Thyroid gland (tissue), 4 donors: ENCODE measurements around the gene MYO5C. TPM values are rescaled to one million over a fixed set of nuclear protein-coding genes. Genes with fewer than 3 reads are reported as not detected.

ENCODE experiments used
- DNase-seq, 2 donors: peaks; one replicate each; pipeline ENCODE4 v3.0.0-alpha.2; 2019
- H3K27ac ChIP-seq, 3 donors: fragments of 200-600 bp; sonication (generic); 1 replicate in 2 of 3; 2 replicates in 1 of 3; pipeline ENCODE4 v1.5.1; 2016 to 2019; ENCODE audit warnings: mild to moderate bottlenecking in 1 of 3, moderate library complexity in 1 of 3
- H3K27me3 ChIP-seq: fragments of 200-600 bp; sonication (generic); one replicate; pipeline ENCODE4 v1.5.1; 2019
- H3K36me3 ChIP-seq, 2 donors: fragments of 200-600 bp; sonication (generic); one replicate each; pipeline ENCODE4 v1.5.1; 2016 to 2019
- H3K4me1 ChIP-seq, 2 donors: fragments of 200-600 bp; sonication (generic); one replicate each; pipeline ENCODE4 v1.5.1; 2017 to 2019
- H3K4me3 ChIP-seq, 3 donors: fragments of 200-600 bp; sonication (generic); replicated peaks in 1 of 3; 1 replicate in 2 of 3; 2 replicates in 1 of 3; pipeline ENCODE4 v1.5.1; 2016; ENCODE audit warnings: mild to moderate bottlenecking in 1 of 3
- H3K9me3 ChIP-seq: fragments of 200-600 bp; sonication (generic); one replicate; pipeline ENCODE4 v1.5.1; 2017
- CTCF ChIP-seq, 6 experiments: fragments of 200-600 bp in 3 of 6; fragments of 450-650 bp in 3 of 6; sonication (generic) in 3 of 6; IDR thresholded peaks; one replicate each; pipeline ENCODE4 v1.5.1; 2016 to 2019; ENCODE audit warnings: antibody characterized with exemption in 6 of 6, mild to moderate bottlenecking in 2 of 6, inconsistent platforms in 1 of 6, moderate library complexity in 1 of 6
- POLR2A ChIP-seq, 2 donors: fragments of 450-650 bp; IDR thresholded peaks; one replicate each; pipeline ENCODE4 v1.6.1; 2017; ENCODE audit warnings: antibody characterized with exemption in 2 of 2, mild to moderate bottlenecking in 2 of 2, moderate library complexity in 1 of 2
- WGBS, 2 donors: methylation state at CpG; one replicate each; pipeline ENCODE4 v1.1.5; 2017; 5-methylcytosine and 5-hydroxymethylcytosine counted together
- intact Hi-C: fragments of 100-400 bp; cut with DNase I; formaldehyde crosslinking; loops from one replicate; pipeline ENCODE4 v1.15.1; 2023
- total RNA-seq, 4 donors: library from RNA; depleted of rRNA; stranded (reverse); fragments of >200 nt; gene quantifications; one replicate each; pipeline ENCODE4 v1.2.3, GENCODE V29; 2016

Gene MYO5C
- total RNA-seq, 4 donors from 2014 or later = 84.0 to 130 (median 101) TPM

GRCh38 chr15:52256930-52257733 lies 38.5 kb downstream of the MYO5C start:
- TF ChIP-seq POLR2A (IDR thresholded peaks at IDR 0.05) (no peak), CTCF (IDR thresholded peaks at IDR 0.05) (no peak)
- Histone ChIP-seq H3K27me3 (no peaks in the 10 kb centered on the region), H3K36me3 (peaks cover 0 to 8% of the 10 kb centered on the region in 2 donors), H3K4me3 (no peak overlapping the region), H3K4me1 (peaks cover 12 to 33% of the 10 kb centered on the region in 2 donors), H3K27ac (peak overlapping the region; percentile 41 to 74 (median 67)), H3K9me3 (no peaks in the 10 kb centered on the region)
- intact Hi-C loops = loop anchor here (2.0 to 10.0 kb wide), 2 partner anchors 68 to 480 kb away; no protein-coding TSS in a partner anchor
- 72% methylated on average over 10 of the region's 10 CpGs for WGBS, 2 donors
- no peak for DNase-seq

- Histone ChIP-seq H3K27ac (peak overlapping the region in 2 of 3 donors; percentile 67 to 74), H3K4me3 (no peak overlapping the region), H3K36me3 (peaks cover 0 to 8% of the 10 kb centered on the region in 2 donors), H3K27me3 (no peaks in the 10 kb centered on the region), H3K9me3 (no peaks in the 10 kb centered on the region), H3K4me1 (peaks cover 11 to 28% of the 10 kb centered on the region in 2 donors)
- 5 to 7% methylated on average over 10 of the region's 10 CpGs for WGBS, 2 donors
- intact Hi-C loops = loop anchor here (2.0 to 10.0 kb wide), 2 partner anchors 68 to 480 kb away; no protein-coding TSS in a partner anchor
- DNase-seq = peak; percentile 75 to 78
- TF ChIP-seq POLR2A (IDR thresholded peaks at IDR 0.05) = no peak
- peak; percentile 55 to 83 (median 69) for TF ChIP-seq CTCF (IDR thresholded peaks at IDR 0.05)
These were observed 39.2 kb downstream of the MYO5C start for GRCh38 chr15:52256366-52256765.

DNA sequence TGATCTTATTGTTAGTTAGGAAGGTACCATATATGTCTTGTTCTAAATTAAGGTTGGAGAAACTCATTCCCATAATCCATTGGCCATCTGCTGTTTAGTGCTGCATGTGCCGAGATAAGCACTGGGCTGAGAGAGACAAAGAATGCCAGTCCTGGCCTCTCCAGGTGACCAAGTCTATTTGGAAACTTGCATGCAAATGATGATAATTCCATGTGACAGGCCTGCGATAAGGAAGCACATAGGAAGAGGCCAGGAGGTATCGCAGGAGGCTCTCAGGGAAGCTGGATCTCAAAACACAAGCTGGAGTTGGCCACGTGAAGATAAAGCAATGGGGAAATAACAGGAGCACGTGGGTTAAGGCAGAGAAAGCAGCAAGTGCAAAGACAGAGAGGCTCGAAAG lies 39.7 kb downstream of the MYO5C start:
- Histone ChIP-seq H3K4me1 (peaks cover 11 to 27% of the 10 kb centered on the region in 2 donors), H3K27ac (no peak overlapping the region), H3K36me3 (peaks cover 0 to 8% of the 10 kb centered on the region in 2 donors), H3K9me3 (no peaks in the 10 kb centered on the region), H3K4me3 (no peak overlapping the region), H3K27me3 (no peaks in the 10 kb centered on the region)
- TF ChIP-seq POLR2A (IDR thresholded peaks at IDR 0.05) = no peak
- TF ChIP-seq CTCF (IDR thresholded peaks at IDR 0.05) = no peak
- 71% methylated on average over 6 of the region's 6 CpGs for WGBS, 2 donors
- DNase-seq = no peak
- intact Hi-C loops = loop anchor here (2.0 to 10.0 kb wide), 2 partner anchors 69 to 481 kb away; no protein-coding TSS in a partner anchor

- peaks cover 11 to 27% of the 10 kb centered on the region in 2 donors for H3K4me1 ChIP-seq
- H3K27me3 ChIP-seq = no peaks in the 10 kb centered on the region
These were observed 40.6 kb downstream of the MYO5C start for GRCh38 chr15:52255008-52255407.

More at GRCh38 chr15:52255008-52255407, 40.6 kb downstream of the MYO5C start:
- Histone ChIP-seq H3K27ac (no peak overlapping the region), H3K36me3 (peaks cover 0 to 3% of the 10 kb centered on the region in 2 donors), H3K9me3 (no peaks in the 10 kb centered on the region), H3K4me3 (no peak overlapping the region)
- intact Hi-C loops = loop anchor here (10.0 kb wide), 1 partner anchor 70 kb away; no protein-coding TSS in a partner anchor
- TF ChIP-seq CTCF (IDR thresholded peaks at IDR 0.05) (no peak), POLR2A (IDR thresholded peaks at IDR 0.05) (no peak)
- 59 to 61% methylated on average over 1 of the region's 1 CpG for WGBS, 2 donors
- no peak for DNase-seq
